SJSA1 (cell line): ENCODE results near the gene MALSU1. TPM values are rescaled to one million over a fixed set of nuclear protein-coding genes. Genes with fewer than 3 reads are reported as not detected.

Experiments
- DNase-seq, 2 experiments: peaks; one replicate each; pipeline ENCODE4 v3.0.0-alpha.2; 2015 to 2020; ENCODE audit warnings: low spot score in 2 of 2, low read depth in 1 of 2
- H3K27ac ChIP-seq: fragments of 250-450 bp; sonication (Bioruptor Pico); 2 replicates; pipeline ENCODE4 v1.5.1; 2020; ENCODE audit warnings: mild to moderate bottlenecking, moderate library complexity
- H3K27me3 ChIP-seq: fragments of 250-450 bp; sonication (Bioruptor Pico); replicated peaks from 2 replicates; pipeline ENCODE4 v1.5.1; 2020; ENCODE audit warnings: mild to moderate bottlenecking, moderate library complexity
- H3K36me3 ChIP-seq: fragments of 250-450 bp; sonication (Bioruptor Pico); 2 replicates; pipeline ENCODE4 v1.5.1; 2020; ENCODE audit warnings: mild to moderate bottlenecking
- H3K4me1 ChIP-seq: fragments of 250-450 bp; sonication (Bioruptor Pico); replicated peaks from 2 replicates; pipeline ENCODE4 v1.6.1; 2021; ENCODE audit warnings: mild to moderate bottlenecking
- H3K4me3 ChIP-seq: fragments of 250-450 bp; sonication (Bioruptor Pico); 2 replicates; pipeline ENCODE4 v1.5.1; 2020; ENCODE audit warnings: mild to moderate bottlenecking
- H3K9me3 ChIP-seq: fragments of 250-450 bp; sonication (Bioruptor Pico); replicated peaks from 2 replicates; pipeline ENCODE4 v1.5.1; 2020; ENCODE audit warnings: mild to moderate bottlenecking
- total RNA-seq: library from RNA; depleted of rRNA; stranded (reverse); fragments of >200 nt; shearing (Covaris generic); gene quantifications from 2 replicates; pipeline ENCODE4 v1.2.3, GENCODE V29; 2014; rRNA removed

MALSU1 gene
- total RNA-seq, 1 experiment from 2014 or later, result 94.0 TPM

DNA sequence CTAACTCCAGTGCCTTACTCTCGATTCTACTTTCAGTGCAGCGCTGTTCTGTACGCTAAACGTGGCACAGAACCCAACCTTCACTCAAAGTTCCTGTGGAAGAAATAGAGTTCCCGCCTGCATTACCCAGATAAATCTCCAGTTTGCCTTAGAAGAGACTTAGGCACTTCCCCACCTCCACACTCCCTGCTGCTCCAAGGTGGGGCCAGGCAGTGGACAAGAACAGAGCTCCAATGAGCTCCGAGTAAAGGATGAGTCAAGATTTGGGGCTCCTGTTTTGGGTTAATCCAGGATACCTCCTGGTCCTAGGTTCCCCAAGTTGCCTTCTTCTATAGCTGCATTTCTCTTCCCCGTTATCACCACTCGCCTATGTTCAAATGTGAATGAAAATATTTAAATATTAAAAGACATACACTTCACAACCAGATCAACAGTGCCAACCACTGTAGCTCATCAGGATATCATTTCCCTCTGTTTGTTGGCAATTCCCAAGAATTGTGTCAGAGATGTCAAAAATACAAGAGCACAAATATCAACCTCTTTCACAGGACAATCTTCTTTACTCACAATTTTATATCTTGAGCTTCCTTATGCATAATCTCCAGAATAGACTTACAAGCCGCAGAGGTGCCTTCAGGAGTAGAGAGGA, 48.0 kb downstream of the MALSU1 start:
- Histone ChIP-seq H3K4me3 (peak overlapping the region; percentile 42), H3K36me3 (peaks cover 46% of the 10 kb centered on the region), H3K4me1 (peaks cover 71% of the 10 kb centered on the region)

DNA sequence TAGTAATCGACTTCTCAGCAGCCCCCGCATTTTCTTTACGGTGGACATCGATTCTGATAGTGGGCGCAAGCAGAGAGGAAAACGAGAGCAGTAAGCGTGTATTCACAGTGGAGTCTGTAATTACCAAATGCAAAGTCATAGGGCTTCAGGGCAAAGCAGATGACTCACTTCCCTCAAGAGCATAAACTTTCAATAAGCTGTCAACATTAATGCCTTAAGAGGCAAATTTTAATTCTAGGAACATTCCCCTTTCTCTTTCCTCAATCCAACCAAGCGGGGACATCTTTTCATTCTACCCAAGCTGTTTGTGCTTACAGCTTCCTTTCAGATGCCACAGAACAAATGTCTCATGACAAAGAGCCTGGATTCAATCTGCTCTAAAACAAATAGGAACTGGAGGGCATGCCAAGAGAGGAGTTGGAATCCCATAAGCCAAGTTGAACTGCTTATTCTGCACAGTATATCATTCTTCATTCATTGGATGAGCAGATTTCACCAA, 48.6 kb downstream of the MALSU1 start:
- Histone ChIP-seq H3K36me3 (peaks cover 40% of the 10 kb centered on the region), H3K27ac (peak overlapping the region; percentile 93), H3K4me1 (peaks cover 65% of the 10 kb centered on the region), H3K4me3 (peak overlapping the region; percentile 42), H3K9me3 (no peaks in the 10 kb centered on the region), H3K27me3 (no peaks in the 10 kb centered on the region)
- DNase-seq, result peak; percentile 62 to 87

More for the DNA sequence above, 48.0 kb downstream of the MALSU1 start:
- Histone ChIP-seq H3K9me3 (no peaks in the 10 kb centered on the region), H3K27me3 (no peaks in the 10 kb centered on the region), H3K27ac (peak overlapping the region; percentile 93)
- peak; percentile 49 to 57 for DNase-seq

DNA sequence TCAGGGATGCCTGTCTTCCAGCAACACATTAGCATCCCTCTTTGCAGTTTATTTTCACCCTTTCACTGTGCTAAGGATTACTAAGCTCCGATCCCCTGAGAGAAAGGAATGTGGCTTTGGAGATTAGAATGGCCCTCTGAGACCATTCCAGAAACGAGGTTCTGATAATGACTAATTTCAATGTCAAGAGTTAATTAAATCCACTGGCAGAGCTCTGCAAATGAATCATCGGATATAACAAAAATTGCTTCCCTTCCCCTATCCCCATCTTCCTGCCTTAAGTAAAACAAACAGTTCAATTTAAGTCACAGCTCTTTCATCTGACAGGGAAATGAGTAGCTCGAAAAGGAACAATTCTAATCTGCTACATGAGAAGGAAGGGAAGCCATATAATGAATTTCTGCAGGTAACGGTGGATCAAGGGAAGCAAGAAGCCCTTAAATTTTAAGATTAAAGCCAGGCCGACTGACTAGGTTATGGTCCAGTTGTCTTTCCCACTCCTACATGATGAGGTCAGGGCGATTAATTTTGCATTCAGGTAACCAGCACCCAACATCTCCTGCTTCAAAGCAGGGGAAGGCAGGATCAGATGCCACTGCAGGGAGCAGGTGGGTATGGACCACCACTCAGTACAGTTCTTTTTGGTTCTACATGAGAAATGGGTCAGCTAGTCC, 50.5 kb downstream of the MALSU1 start:
- no peaks in the 10 kb centered on the region for H3K27me3 ChIP-seq
- peak overlapping the region; percentile 93 for H3K27ac ChIP-seq
- peaks cover 59% of the 10 kb centered on the region for H3K4me1 ChIP-seq
- H3K4me3 ChIP-seq, result no peak overlapping the region
- H3K9me3 ChIP-seq, result no peaks in the 10 kb centered on the region
- peaks cover 24% of the 10 kb centered on the region for H3K36me3 ChIP-seq
- peak in 1 of 2 experiments; percentile 77 for DNase-seq

DNA sequence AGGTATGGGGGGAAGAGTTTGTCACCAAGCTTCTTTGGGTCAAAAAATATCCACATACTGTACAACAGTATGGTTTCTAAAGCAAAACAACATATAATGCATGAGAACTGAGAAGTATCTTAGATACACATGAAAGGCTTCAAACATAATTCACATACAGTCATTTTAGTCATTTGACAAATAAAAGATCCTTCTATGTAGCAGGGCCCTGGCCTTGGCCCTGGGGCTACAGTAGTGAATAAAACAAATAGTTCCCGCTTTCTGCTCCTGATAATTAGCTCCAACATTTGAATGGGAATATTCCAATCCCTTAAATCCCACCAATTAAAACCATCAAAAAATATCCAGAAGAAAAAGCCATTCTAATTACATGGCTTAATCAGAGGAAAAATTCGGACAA, 51.3 kb downstream of the MALSU1 start:
- Histone ChIP-seq H3K27ac (peak overlapping the region; percentile 93), H3K36me3 (peaks cover 15% of the 10 kb centered on the region), H3K27me3 (no peaks in the 10 kb centered on the region), H3K4me1 (peaks cover 50% of the 10 kb centered on the region), H3K9me3 (no peaks in the 10 kb centered on the region), H3K4me3 (no peak overlapping the region)
- DNase-seq, result no peak

DNA sequence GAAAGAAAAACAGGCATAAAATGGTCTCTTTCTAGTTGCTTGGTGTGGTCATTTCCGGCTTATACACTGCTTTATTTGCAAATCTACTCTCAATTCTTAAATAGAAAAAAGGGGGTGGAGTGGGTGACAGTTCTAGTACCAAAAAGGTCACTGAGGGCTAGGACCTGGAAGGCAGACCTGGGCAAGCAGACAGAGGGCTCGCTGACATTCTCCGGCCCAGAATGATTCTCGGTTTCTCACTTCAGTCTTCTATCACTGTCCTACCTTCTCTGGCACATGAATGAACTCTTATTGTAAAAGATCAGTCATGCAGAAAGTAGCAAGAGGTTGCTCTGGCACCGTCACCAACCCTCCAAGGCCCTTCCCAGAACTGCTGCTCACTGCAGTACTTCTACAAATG, 54.0 kb downstream of the MALSU1 start:
- no peak overlapping the region for H3K27ac ChIP-seq
- no peaks in the 10 kb centered on the region for H3K27me3 ChIP-seq
- H3K36me3 ChIP-seq, result 0 out of 2 replicates have a peak, but pooled peaks cover 3% of the 10 kb centered on the region
- no peak for DNase-seq
- no peak overlapping the region for H3K4me3 ChIP-seq
- peaks cover 58% of the 10 kb centered on the region for H3K4me1 ChIP-seq
- H3K9me3 ChIP-seq, result no peaks in the 10 kb centered on the region

DNA sequence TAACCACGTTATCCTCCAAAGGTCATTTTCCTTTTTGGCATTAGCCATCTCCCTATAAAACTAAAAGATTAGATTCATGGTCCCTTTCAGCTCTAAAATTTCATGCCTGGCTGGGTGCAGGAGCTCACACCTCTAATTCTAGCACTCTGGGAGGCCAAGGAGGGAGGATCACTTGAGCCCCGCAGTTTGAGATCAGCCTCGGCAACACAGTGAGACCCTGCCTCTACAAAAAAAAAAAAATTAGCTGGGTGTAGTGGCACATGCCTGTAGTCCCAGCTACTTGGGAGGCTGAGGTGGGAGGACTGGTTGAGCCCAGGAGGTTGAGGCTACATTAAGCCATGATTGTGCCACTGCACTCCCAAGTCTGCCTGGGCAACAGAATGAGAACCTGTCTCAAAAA, 57.0 kb downstream of the MALSU1 start:
- no peaks in the 10 kb centered on the region for H3K27me3 ChIP-seq
- H3K9me3 ChIP-seq, result no peaks in the 10 kb centered on the region
- no peak overlapping the region for H3K27ac ChIP-seq
- DNase-seq, result no peak
- no peak overlapping the region for H3K4me3 ChIP-seq
- H3K4me1 ChIP-seq, result peaks cover 42% of the 10 kb centered on the region
- H3K36me3 ChIP-seq, result peaks cover 12% of the 10 kb centered on the region

DNA sequence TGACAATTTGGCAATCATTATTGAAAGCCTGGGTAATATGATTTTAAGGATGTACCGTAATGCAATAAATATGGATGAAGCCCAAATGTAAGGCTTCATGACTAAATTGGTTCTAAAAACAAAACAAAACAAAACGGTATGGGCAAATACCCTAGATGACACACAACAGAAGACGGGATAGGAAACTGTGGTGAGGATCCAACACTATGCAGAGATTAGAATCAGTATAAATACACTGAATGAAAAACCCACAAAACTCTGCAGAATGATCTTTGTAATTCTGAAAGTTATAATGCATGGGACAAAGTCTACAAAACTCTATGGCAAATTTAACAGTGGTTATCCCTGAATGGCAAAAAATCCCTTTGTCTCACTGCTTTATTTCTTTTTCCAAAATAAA, 57.6 kb downstream of the MALSU1 start:
- DNase-seq, result no peak
- no peaks in the 10 kb centered on the region for H3K27me3 ChIP-seq
- peaks cover 12% of the 10 kb centered on the region for H3K36me3 ChIP-seq
- no peak overlapping the region for H3K4me3 ChIP-seq
- peak overlapping the region; percentile 51 for H3K27ac ChIP-seq
- peaks cover 42% of the 10 kb centered on the region for H3K4me1 ChIP-seq
- H3K9me3 ChIP-seq, result no peaks in the 10 kb centered on the region

DNA sequence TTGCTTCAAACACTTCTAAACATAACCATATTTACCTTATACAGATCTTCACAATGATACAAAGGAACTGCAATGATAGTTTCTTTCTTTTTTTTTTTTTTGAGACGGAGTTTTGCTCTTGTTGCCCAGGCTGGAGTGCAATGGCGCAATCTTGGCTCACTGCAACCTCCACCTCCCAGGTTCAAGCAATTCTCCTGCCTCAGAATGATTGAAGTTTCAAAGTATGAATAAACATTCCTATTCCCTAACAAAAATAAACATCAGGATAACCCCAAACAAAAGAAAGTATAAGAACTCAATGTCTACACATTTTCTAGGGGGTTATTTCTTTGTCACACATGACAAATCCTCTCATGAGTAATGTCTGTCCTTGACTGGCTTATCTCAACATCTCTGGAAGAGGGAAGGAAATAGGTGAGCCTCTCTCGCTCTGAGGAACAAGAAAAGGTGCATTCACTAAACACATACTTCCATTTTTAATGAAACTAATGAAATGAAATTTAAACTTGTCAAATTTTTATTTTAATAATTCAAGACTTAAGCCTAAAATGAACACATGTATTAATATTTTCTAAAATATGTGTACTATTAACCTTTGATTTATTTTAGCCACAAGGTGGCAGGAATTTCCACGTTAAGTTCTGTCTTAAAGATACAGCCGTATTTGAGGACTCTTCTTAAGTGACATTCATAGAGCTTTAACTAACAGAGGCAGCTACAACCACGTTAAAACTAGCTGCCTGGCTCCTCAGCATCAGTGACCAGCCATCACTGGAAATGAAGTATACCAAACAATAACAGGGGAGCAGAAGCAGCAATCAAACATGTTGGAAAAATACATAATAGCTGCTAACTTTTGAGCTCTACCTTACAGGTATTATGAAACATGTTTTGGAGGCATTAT, 58.3 kb downstream of the MALSU1 start:
- H3K36me3 ChIP-seq, result peaks cover 12% of the 10 kb centered on the region
- peak overlapping the region; percentile 51 for H3K27ac ChIP-seq
- H3K4me3 ChIP-seq, result no peak overlapping the region
- peaks cover 42% of the 10 kb centered on the region for H3K4me1 ChIP-seq
- H3K27me3 ChIP-seq, result no peaks in the 10 kb centered on the region
- H3K9me3 ChIP-seq, result no peaks in the 10 kb centered on the region
- DNase-seq, result peak in 1 of 2 experiments; percentile 90

DNA sequence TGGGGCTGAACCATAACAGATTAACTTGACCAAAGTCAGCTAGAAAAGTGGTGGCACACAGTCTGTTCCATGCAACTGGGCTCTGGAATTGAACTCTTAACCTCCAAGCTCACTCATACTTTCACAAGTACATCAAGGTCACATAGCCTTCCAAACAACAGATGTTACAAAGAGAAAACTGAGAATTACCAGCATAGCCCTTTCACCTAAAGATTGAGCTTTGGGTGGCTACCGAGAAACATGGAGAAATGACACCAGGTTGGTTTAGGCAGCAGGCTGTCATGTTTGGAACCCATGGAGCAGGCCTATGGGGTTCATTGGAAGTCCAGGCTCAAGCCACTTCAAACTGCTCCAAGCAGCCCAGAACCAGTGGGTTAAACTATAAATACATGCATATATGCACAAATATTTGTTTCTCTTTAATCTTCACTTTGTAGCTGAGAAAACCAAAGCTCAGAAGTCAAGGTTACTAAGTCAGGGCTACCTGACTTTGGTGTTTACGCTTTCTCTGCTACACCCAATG, 59.1 kb downstream of the MALSU1 start:
- peaks cover 37% of the 10 kb centered on the region for H3K4me1 ChIP-seq
- no peaks in the 10 kb centered on the region for H3K27me3 ChIP-seq
- peak overlapping the region; percentile 51 for H3K27ac ChIP-seq
- no peaks in the 10 kb centered on the region for H3K9me3 ChIP-seq
- H3K4me3 ChIP-seq, result no peak overlapping the region
- H3K36me3 ChIP-seq, result peaks cover 12% of the 10 kb centered on the region
- no peak for DNase-seq

Other genes starting within 250 kb of the MALSU1 start
- gene KLHL7, start 193.6 kb upstream of the MALSU1 start, total RNA-seq, result 25.0 and 33.2 TPM in 2 replicates
- gene NUP42, start 117.3 kb upstream of the MALSU1 start, total RNA-seq, result 41.7 and 56.2 TPM in 2 replicates
- 0.75 and 1.1 TPM in 2 replicates for gene GPNMB, start 52.6 kb upstream of the MALSU1 start, total RNA-seq
- 189 and 220 TPM in 2 replicates for gene IGF2BP3, start 171.2 kb downstream of the MALSU1 start, total RNA-seq
- 21.1 and 29.0 TPM in 2 replicates for gene TRA2A, start 232.6 kb downstream of the MALSU1 start, total RNA-seq